Colonic mucosa (tissue), 4 donors: ENCODE measurements around the gene SIPA1. TPM values are rescaled to one million over a fixed set of nuclear protein-coding genes. Genes with fewer than 3 reads are reported as not detected.

ENCODE experiments used
- DNase-seq: peaks from one replicate; pipeline ENCODE4 v3.0.0-alpha.2; 2020
- H3K27ac ChIP-seq: fragments of 200-600 bp; one replicate; pipeline ENCODE4 v1.8.0; 2021
- H3K27me3 ChIP-seq: fragments of 200-600 bp; one replicate; pipeline ENCODE4 v1.8.0; 2021
- H3K36me3 ChIP-seq: fragments of 200-600 bp; one replicate; pipeline ENCODE4 v1.8.0; 2021
- H3K4me1 ChIP-seq: fragments of 200-600 bp; one replicate; pipeline ENCODE4 v1.8.0; 2021; ENCODE audit warnings: mild to moderate bottlenecking
- H3K4me3 ChIP-seq: fragments of 200-600 bp; one replicate; pipeline ENCODE4 v1.8.0; 2021
- H3K9ac ChIP-seq, 2 donors: one replicate each; pipeline ENCODE4 v1.7.0; 2013; ENCODE audit warnings: control low read depth in 2 of 2, low read depth in 2 of 2, low read length in 2 of 2
- H3K9me3 ChIP-seq: fragments of 200-600 bp; one replicate; pipeline ENCODE4 v1.8.0; 2021
- intact Hi-C: fragments of 100-400 bp; cut with DNase I; formaldehyde crosslinking; loops from one replicate; pipeline ENCODE4 v1.14.1; 2022
- total RNA-seq, 2 donors: library from RNA; stranded (reverse); fragmentation: NEBNext Ultra II Directional in 1 of 2; extraction: Animal tissue kit (Norgen Biotek cat#: 25700) in 1 of 2; gene quantifications; one replicate each; pipeline ENCODE4 v1.2.1, GENCODE V29; 2021
- TF ChIP-seq, protein P1 (sequence below): fragments of 200-600 bp; IDR thresholded peaks from one replicate; pipeline ENCODE4 v1.8.0; 2022; ENCODE audit warnings: antibody characterized with exemption, mild to moderate bottlenecking
- donor health status: healthy.
- donor health status: DM: no; HTN: no; CAD: no.
- donor health status: DM: no; HTN: no; CAD: no.

The SIPA1 gene
- total RNA-seq, 2 donors from 2014 or later: 21.0 to 33.0 TPM

DNA sequence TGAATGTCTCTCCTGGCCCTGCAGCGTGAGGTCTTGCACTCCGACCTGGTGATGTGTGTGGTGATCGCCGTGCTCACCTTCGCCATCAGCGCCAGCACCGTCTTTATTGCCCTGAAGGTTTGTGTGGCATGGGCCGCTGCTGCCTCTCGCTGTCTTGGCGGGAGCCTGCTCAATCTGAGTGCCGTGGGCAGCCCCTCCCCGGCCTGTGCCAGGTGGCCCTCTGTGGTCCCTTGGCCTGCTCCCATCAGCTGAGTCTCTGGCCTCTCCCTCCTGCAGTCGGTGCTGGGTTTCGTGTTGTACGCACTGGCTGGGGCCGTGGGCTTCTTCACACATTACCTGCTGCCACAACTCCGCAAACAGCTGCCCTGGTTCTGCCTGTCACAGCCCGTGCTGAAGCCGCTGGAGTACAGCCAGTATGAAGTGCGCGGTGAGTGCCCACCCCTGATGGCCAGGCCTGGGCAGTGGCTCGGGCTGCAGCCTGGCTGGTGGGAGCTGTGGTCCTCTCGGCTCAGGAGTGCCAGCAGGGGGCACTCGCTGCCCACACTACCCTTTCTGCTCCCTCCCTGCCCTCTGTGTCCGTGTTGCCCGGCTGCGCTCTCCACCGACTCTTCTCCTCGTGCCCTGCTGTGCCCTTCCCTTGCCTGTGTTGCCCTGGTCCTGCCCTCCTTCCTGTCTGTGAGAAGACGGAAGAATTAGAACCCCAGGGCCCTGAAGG lies 12.1 kb upstream of the SIPA1 start:
- intact Hi-C loops: loop anchor here (10.0 kb wide), 1 partner anchor 79 kb away; no protein-coding TSS in a partner anchor
- no peak overlapping the region for H3K27ac ChIP-seq
- no peaks in the 10 kb centered on the region for H3K4me1 ChIP-seq
- H3K4me3 ChIP-seq: no peak overlapping the region
- no peaks in the 10 kb centered on the region for H3K9me3 ChIP-seq
- TF ChIP-seq, protein P1, sequence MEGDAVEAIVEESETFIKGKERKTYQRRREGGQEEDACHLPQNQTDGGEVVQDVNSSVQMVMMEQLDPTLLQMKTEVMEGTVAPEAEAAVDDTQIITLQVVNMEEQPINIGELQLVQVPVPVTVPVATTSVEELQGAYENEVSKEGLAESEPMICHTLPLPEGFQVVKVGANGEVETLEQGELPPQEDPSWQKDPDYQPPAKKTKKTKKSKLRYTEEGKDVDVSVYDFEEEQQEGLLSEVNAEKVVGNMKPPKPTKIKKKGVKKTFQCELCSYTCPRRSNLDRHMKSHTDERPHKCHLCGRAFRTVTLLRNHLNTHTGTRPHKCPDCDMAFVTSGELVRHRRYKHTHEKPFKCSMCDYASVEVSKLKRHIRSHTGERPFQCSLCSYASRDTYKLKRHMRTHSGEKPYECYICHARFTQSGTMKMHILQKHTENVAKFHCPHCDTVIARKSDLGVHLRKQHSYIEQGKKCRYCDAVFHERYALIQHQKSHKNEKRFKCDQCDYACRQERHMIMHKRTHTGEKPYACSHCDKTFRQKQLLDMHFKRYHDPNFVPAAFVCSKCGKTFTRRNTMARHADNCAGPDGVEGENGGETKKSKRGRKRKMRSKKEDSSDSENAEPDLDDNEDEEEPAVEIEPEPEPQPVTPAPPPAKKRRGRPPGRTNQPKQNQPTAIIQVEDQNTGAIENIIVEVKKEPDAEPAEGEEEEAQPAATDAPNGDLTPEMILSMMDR: peak; percentile 73
- peaks cover 24% of the 10 kb centered on the region for H3K36me3 ChIP-seq
- no peaks in the 10 kb centered on the region for H3K27me3 ChIP-seq
- DNase-seq: peak; percentile 66
- no peak overlapping the region for H3K9ac ChIP-seq

DNA sequence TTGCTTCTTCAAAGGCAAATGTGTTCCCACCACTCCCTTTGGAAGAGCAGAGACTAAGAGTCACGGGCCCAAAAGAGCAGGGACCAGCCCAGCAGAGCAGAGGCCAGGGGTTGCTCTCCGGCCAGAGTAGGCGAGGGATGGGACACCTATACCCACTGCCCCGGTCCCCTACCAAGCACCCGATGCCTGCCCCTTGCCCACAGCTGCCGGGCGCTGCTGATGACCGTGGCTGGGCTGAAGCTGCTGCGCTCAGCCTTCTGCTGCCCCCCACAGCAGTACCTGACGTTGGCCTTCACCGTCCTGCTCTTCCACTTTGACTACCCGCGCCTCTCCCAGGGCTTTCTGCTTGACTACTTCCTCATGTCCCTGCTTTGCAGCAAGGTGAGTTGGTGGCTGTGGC lies 10.7 kb upstream of the SIPA1 start:
- Histone ChIP-seq H3K9ac (no peak overlapping the region), H3K27ac (no peak overlapping the region), H3K36me3 (peaks cover 24% of the 10 kb centered on the region), H3K9me3 (no peaks in the 10 kb centered on the region), H3K4me1 (no peaks in the 10 kb centered on the region), H3K27me3 (no peaks in the 10 kb centered on the region), H3K4me3 (no peak overlapping the region)
- TF ChIP-seq, protein P1: no peak
- intact Hi-C loops: loop anchor here (10.0 kb wide), 1 partner anchor 78 kb away; no protein-coding TSS in a partner anchor
- DNase-seq: no peak

DNA sequence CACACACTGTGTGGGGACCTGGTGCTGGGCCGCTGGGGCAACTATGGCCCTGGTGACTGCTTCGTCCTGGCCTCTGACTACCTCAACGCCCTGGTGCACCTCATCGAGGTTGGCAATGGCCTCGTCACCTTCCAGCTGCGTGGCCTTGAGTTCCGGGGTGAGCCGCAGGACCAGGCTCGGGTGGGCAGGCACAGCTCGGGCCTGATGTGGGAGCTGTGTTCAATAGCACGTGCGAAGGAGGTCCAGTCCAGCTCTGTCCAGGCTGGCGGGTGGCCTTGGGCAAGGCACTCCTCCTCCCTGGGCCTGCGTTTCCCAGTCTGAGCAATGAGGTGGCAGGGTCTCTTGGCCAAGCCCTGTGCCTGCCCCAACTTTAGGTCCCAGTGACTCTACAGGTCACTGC lies 8.3 kb upstream of the SIPA1 start:
- Histone ChIP-seq H3K4me3 (no peak overlapping the region), H3K27me3 (no peaks in the 10 kb centered on the region), H3K27ac (no peak overlapping the region), H3K9ac (no peak overlapping the region), H3K4me1 (no peaks in the 10 kb centered on the region), H3K9me3 (no peaks in the 10 kb centered on the region), H3K36me3 (peaks cover 28% of the 10 kb centered on the region)
- DNase-seq: no peak
- intact Hi-C loops: loop anchor here (10.0 kb wide), 1 partner anchor 75 kb away; no protein-coding TSS in a partner anchor
- TF ChIP-seq, protein P1: no peak

DNA sequence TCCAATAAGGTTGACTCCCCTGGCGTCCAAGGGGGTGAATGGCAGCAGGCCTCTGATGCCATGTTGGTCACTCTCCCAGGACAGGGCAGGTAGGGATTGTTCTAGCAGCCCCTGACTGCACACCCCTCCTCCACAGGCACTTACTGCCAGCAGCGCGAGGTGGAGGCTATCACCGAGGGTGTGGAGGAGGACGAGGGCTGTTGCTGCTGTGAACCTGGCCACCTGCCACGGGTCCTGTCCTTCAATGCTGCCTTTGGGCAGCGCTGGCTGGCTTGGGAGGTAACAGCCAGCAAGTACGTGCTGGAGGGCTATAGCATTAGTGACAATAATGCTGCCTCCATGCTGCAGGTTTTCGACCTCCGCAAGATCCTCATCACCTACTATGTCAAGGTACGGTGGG lies 7.7 kb upstream of the SIPA1 start:
- Histone ChIP-seq H3K4me3 (no peak overlapping the region), H3K4me1 (no peaks in the 10 kb centered on the region), H3K36me3 (peaks cover 34% of the 10 kb centered on the region), H3K9ac (no peak overlapping the region), H3K27me3 (no peaks in the 10 kb centered on the region), H3K9me3 (no peaks in the 10 kb centered on the region), H3K27ac (no peak overlapping the region)
- intact Hi-C loops: no loop called here
- TF ChIP-seq, protein P1: no peak
- DNase-seq: no peak

DNA sequence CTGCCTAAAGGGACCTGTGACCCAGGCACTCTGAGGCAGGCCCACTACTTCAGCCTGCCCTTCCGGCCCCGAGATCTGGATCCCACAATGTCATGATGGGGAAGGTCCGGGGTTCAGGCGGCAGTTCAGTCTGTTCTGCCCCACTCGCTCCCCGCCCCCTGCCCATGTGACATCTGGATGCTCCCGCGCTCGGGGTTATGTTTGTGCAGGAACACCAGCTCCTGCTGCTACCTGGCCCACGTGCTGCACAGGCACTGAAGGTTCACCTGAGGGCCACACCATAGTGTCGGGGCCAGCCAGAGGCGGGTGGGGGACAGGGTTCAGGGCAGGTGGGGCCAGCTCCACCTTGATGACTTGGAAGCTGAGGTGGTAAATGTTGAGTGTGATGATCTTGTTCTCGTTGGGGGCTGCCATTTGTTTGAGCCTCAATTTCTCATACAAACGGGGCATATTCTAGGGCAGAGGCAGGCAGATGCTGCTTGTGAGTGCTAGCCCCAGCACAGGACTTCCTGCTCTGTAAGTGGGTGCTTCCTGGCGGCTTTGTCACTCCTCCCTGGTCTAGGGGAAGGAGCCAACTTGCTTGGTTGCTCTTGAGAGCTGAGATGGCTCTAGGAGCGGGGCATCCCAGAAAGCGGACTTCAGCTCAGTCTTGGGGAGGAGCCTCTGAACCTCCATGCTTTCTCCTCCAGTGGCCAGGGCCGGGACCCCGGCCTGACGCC lies 4.4 kb upstream of the SIPA1 start:
- DNase-seq: no peak
- Histone ChIP-seq H3K27ac (no peak overlapping the region), H3K27me3 (no peaks in the 10 kb centered on the region), H3K4me3 (no peak overlapping the region), H3K9me3 (no peaks in the 10 kb centered on the region), H3K4me1 (peaks cover 10% of the 10 kb centered on the region), H3K36me3 (peaks cover 40% of the 10 kb centered on the region), H3K9ac (no peak overlapping the region)
- TF ChIP-seq, protein P1: no peak
- intact Hi-C loops: no loop called here
